Keratinocyte (primary cell): ENCODE measurements around the gene FAM13A. TPM values are rescaled to one million over a fixed set of nuclear protein-coding genes. Genes with fewer than 3 reads are reported as not detected.

Source experiments
- DNase-seq: peaks from one replicate; pipeline ENCODE4 v3.0.0-alpha.2; 2011; ENCODE audit warnings: low read depth, missing footprints, low spot score
- FAIRE-seq: peaks from 2 replicates; lab custom pipeline; 2011; peaks lifted over from hg19 to GRCh38; lab: Jason Lieb, UNC
- H2AFZ ChIP-seq: 2 replicates; pipeline ENCODE4 v1.6.0; 2012; ENCODE audit warnings: low read length, control low read depth, inconsistent platforms; ENCODE audit not compliant: control insufficient read depth
- H3K27ac ChIP-seq: 2 replicates; pipeline ENCODE4 v1.5.1; 2011; ENCODE audit warnings: low read length; ENCODE audit not compliant: control insufficient read depth, insufficient read depth
- H3K27me3 ChIP-seq: 3 replicates; pipeline ENCODE4 v1.6.0; 2011; ENCODE audit warnings: low read length; ENCODE audit not compliant: control insufficient read depth, insufficient read depth; ENCODE audit errors: extremely low read depth
- H3K36me3 ChIP-seq, 2 experiments: 2 replicates in 1 of 2; 3 replicates in 1 of 2; pipeline ENCODE4 v1.5.1; 2011; ENCODE audit warnings: low read length in 2 of 2, mild to moderate bottlenecking in 1 of 2; ENCODE audit not compliant: control insufficient read depth in 2 of 2, insufficient read depth in 2 of 2; ENCODE audit errors: extremely low read depth in 1 of 2
- H3K4me1 ChIP-seq: 3 replicates; pipeline ENCODE4 v1.5.1; 2011; ENCODE audit warnings: low read length; ENCODE audit not compliant: control insufficient read depth, insufficient read depth; ENCODE audit errors: extremely low read depth
- H3K4me2 ChIP-seq: 3 replicates; pipeline ENCODE4 v1.6.0; 2011; ENCODE audit warnings: low read depth, low read length; ENCODE audit not compliant: control insufficient read depth, insufficient read depth; ENCODE audit errors: extremely low read depth
- H3K4me3 ChIP-seq, 3 experiments: fragments of 200-600 bp in 1 of 3; sonication (generic) in 1 of 3; 2 replicates in 2 of 3; 3 replicates in 1 of 3; pipeline ENCODE4 v1.5.1; 2011 to 2016; ENCODE audit warnings: low read length in 3 of 3, mild to moderate bottlenecking in 3 of 3, control low read depth in 2 of 3, inconsistent platforms in 1 of 3, low read depth in 1 of 3, mixed read lengths in 1 of 3, mixed run types in 1 of 3, moderate library complexity in 1 of 3; ENCODE audit not compliant: control insufficient read depth in 2 of 3, insufficient read depth in 2 of 3; ENCODE audit errors: extremely low read depth in 1 of 3
- H3K79me2 ChIP-seq: 2 replicates; pipeline ENCODE4 v1.6.0; 2012; ENCODE audit warnings: low read length; ENCODE audit not compliant: control insufficient read depth, insufficient read depth
- H3K9ac ChIP-seq: 3 replicates; pipeline ENCODE4 v1.6.0; 2011; ENCODE audit warnings: low read length; ENCODE audit not compliant: control insufficient read depth, insufficient read depth; ENCODE audit errors: extremely low read depth
- H3K9me1 ChIP-seq: 3 replicates; pipeline ENCODE4 v1.6.0; 2011; ENCODE audit warnings: low read length; ENCODE audit not compliant: control insufficient read depth, insufficient read depth; ENCODE audit errors: extremely low read depth
- H3K9me3 ChIP-seq: 2 replicates; pipeline ENCODE4 v1.5.1; 2012; ENCODE audit warnings: low read depth, low read length; ENCODE audit not compliant: control insufficient read depth
- H4K20me1 ChIP-seq: 3 replicates; pipeline ENCODE4 v1.6.0; 2011; ENCODE audit warnings: low read length; ENCODE audit not compliant: control insufficient read depth, insufficient read depth; ENCODE audit errors: extremely low read depth
- CTCF ChIP-seq, 3 experiments: IDR thresholded peaks in 1 of 3; conservative IDR thresholded peaks in 1 of 3; optimal IDR thresholded peaks in 1 of 3; 2 replicates in 2 of 3; 3 replicates in 1 of 3; pipeline versions ENCODE3 to v1.5.1; 2011; ENCODE audit warnings: low read length in 3 of 3, mild to moderate bottlenecking in 3 of 3, moderate library complexity in 2 of 3, control low read depth in 1 of 3, inconsistent platforms in 1 of 3; ENCODE audit not compliant: insufficient read depth in 2 of 3; ENCODE audit errors: extremely low read depth in 1 of 3
- EZH2 ChIP-seq: IDR thresholded peaks from one replicate; pipeline ENCODE4 v1.6.1; 2012; ENCODE audit warnings: inconsistent platforms, mild to moderate bottlenecking, low read length, moderate library complexity
- dilution Hi-C: fragments of 300-500 bp; cut with MboI; formaldehyde crosslinking; loops from one replicate; pipeline ENCODE4 v1.7.0; 2020; ENCODE audit warnings: low sequenced_read_pairs; ENCODE audit not compliant: extremely low pct_ligation_motif_present
- polyA plus RNA-seq, 5 experiments: library from polyadenylated mRNA; depleted of rRNA in 3 of 5; stranded (reverse) in 3 of 5; stranded (forward) in 1 of 5; unstranded in 1 of 5; fragments of >200 nt; gene quantifications; 1 replicate in 1 of 5; 2 replicates in 3 of 5; 3 replicates in 1 of 5; pipeline versions ENCODE4 v1.2.1 to v1.2.3, GENCODE V29; 2011 to 2012; ENCODE audit warnings: missing spikeins in 2 of 5, low read depth in 1 of 5, low replicate concordance in 1 of 5

FAM13A gene
- polyA plus RNA-seq, 1 donor (not counting 4 experiments of a cell fraction or from before 2014, with no cell fraction given), result 6.0 TPM

GRCh38 chr4:88937081-88937480 is 119.9 kb downstream of the FAM13A start:
- dilution Hi-C loops, result no loop called here

GRCh38 chr4:88933414-88934160 is 123.4 kb downstream of the FAM13A start:
- H3K36me3 ChIP-seq, result no peaks in the 10 kb centered on the region
- no peak overlapping the region for H3K9ac ChIP-seq
- H2AFZ ChIP-seq, result no peak overlapping the region
- no peak overlapping the region for H3K27ac ChIP-seq
- no peak for TF ChIP-seq EZH2
- no peak overlapping the region for H3K4me2 ChIP-seq
- H4K20me1 ChIP-seq, result no peaks in the 10 kb centered on the region
- FAIRE-seq (no peak), DNase-seq (no peak)
- no peaks in the 10 kb centered on the region for H3K79me2 ChIP-seq
- dilution Hi-C loops, result no loop called here
- H3K4me3 ChIP-seq, result no peak overlapping the region
- no peaks in the 10 kb centered on the region for H3K27me3 ChIP-seq
- peaks cover 8% of the 10 kb centered on the region for H3K4me1 ChIP-seq
- no peaks in the 10 kb centered on the region for H3K9me3 ChIP-seq
- no peaks in the 10 kb centered on the region for H3K9me1 ChIP-seq

More at GRCh38 chr4:88937081-88937480, 119.9 kb downstream of the FAM13A start:
- Histone ChIP-seq H3K9ac (no peak overlapping the region), H3K79me2 (no peaks in the 10 kb centered on the region), H3K4me1 (peaks cover 8% of the 10 kb centered on the region), H3K4me3 (no peak overlapping the region), H3K4me2 (no peak overlapping the region), H3K27ac (no peak overlapping the region), H3K36me3 (no peaks in the 10 kb centered on the region), H2AFZ (no peak overlapping the region), H3K27me3 (no peaks in the 10 kb centered on the region), H4K20me1 (no peaks in the 10 kb centered on the region), H3K9me1 (no peaks in the 10 kb centered on the region), H3K9me3 (no peaks in the 10 kb centered on the region)
- TF ChIP-seq EZH2, result no peak
- TF ChIP-seq CTCF (optimal IDR thresholded peaks at IDR 0.05 in 1 of 3, IDR thresholded peaks at IDR 0.05 in 1 of 3, conservative IDR thresholded peaks at IDR 0.05 in 1 of 3; ENCODE audit: extremely low read depth in 1 of 3, insufficient read depth in 2 of 3, low read length in 3 of 3), result no peak
- FAIRE-seq, result no peak
- DNase-seq, result no peak
